ENCODE results near the gene DENND4C.
"Not testable (repeated sequence)": the region's sequence is repeated elsewhere in the genome, so short reads cannot be mapped to it uniquely, and the experiment has no call there.

DENND4C gene

GRCh38 chr9:19372567-19372966 is 142.1 kb downstream of the DENND4C start:
- DNase-seq (ENCODE audit: low read depth) = no peak

- no peak for DNase-seq (ENCODE audit: low read depth)
Measured at GRCh38 chr9:19373527-19373926, 143.0 kb downstream of the DENND4C start.

- DNase-seq (ENCODE audit: low read depth) = no peak
Measured at GRCh38 chr9:19375538-19375937, 145.0 kb downstream of the DENND4C start.

GRCh38 chr9:19376931-19377330 is 146.4 kb downstream of the DENND4C start:
- no peak for DNase-seq (ENCODE audit: low read depth)

GRCh38 chr9:19378164-19378563 is 147.7 kb downstream of the DENND4C start:
- no peak for DNase-seq (ENCODE audit: low read depth)

GRCh38 chr9:19378647-19379046 is 148.2 kb downstream of the DENND4C start:
- DNase-seq (ENCODE audit: low read depth) = no peak

- DNase-seq (ENCODE audit: low read depth) = no peak
Measured at GRCh38 chr9:19379283-19379682, 148.8 kb downstream of the DENND4C start.

GRCh38 chr9:19379697-19380046 is 149.2 kb downstream of the DENND4C start:
- DNase-seq (ENCODE audit: low read depth) = peak; percentile 18

- no peak for DNase-seq (ENCODE audit: low read depth)
Measured at GRCh38 chr9:19380826-19381075, 150.3 kb downstream of the DENND4C start.

GRCh38 chr9:19381656-19382055 is 151.2 kb downstream of the DENND4C start:
- DNase-seq (ENCODE audit: low read depth) = no peak

GRCh38 chr9:19385212-19385611 is 154.7 kb downstream of the DENND4C start:
- DNase-seq (ENCODE audit: low read depth) = not testable (repeated sequence)

- DNase-seq (ENCODE audit: low read depth) = no peak
Measured at GRCh38 chr9:19385786-19386501, 155.5 kb downstream of the DENND4C start.

- DNase-seq (ENCODE audit: low read depth) = no peak
Measured at GRCh38 chr9:19386502-19387044, 156.1 kb downstream of the DENND4C start.

- no peak for DNase-seq (ENCODE audit: low read depth)
Measured at GRCh38 chr9:19387317-19387716, 156.8 kb downstream of the DENND4C start.

GRCh38 chr9:19389539-19389938 is 159.0 kb downstream of the DENND4C start:
- DNase-seq (ENCODE audit: low read depth) = not testable (repeated sequence)

GRCh38 chr9:19397845-19398244 is 167.4 kb downstream of the DENND4C start:
- DNase-seq (ENCODE audit: low read depth) = no peak

- DNase-seq (ENCODE audit: low read depth) = not testable (repeated sequence)
Measured at GRCh38 chr9:19403231-19403630, 172.7 kb downstream of the DENND4C start.

GRCh38 chr9:19404283-19405075 is 174.0 kb downstream of the DENND4C start:
- DNase-seq (ENCODE audit: low read depth) = no peak

GRCh38 chr9:19405771-19406170 is 175.3 kb downstream of the DENND4C start:
- no peak for DNase-seq (ENCODE audit: low read depth)

- DNase-seq (ENCODE audit: low read depth) = no peak
Measured at GRCh38 chr9:19408316-19408692, 177.8 kb downstream of the DENND4C start.

- DNase-seq (ENCODE audit: low read depth) = peak; percentile 91
Measured at GRCh38 chr9:19408693-19409400, 178.4 kb downstream of the DENND4C start, which contains the start of gene ACER2. TSS of gene ACER2 (plus strand) at chr9:19409009. CDS start at chr9:19409085, 76 bp downstream.

- no peak for DNase-seq (ENCODE audit: low read depth)
Measured at GRCh38 chr9:19409401-19410194, 179.1 kb downstream of the DENND4C start.
